ENCODE data around the gene CNTN4.
A peak's percentile ranks its signal among the peaks of the same experiment; 100 is the strongest.

The CNTN4 gene

GRCh38 chr3:3005146-3005744, 906.6 kb downstream of the CNTN4 start:
- DNase-seq, result no peak

- no peak for DNase-seq
Observed at GRCh38 chr3:3013317-3014052, 914.8 kb downstream of the CNTN4 start.

GRCh38 chr3:3015185-3016089, 916.8 kb downstream of the CNTN4 start:
- DNase-seq, result peak in 1 of 2 experiments; percentile 6

DNA sequence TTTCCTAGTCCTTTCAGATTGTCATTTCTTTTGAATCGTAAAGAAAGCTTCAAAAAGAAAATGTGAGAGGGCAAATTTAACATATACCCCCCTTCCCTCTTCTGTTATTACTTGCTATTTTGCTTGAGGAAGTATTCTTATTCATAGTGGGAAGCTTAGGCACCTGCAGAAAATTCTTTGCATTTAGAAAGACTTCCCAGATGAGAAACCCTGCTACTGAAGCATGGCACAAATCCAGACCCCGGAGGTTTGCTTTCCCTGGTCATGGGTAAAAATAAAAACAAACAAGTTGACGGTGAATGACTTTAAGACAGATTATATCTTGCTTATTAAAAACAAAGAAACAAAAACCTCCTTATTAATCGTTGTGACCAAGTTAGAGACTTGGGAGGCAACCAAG, 917.6 kb downstream of the CNTN4 start:
- no peak for DNase-seq

- no peak for DNase-seq
Observed at GRCh38 chr3:3020209-3020608, 921.5 kb downstream of the CNTN4 start.

DNA sequence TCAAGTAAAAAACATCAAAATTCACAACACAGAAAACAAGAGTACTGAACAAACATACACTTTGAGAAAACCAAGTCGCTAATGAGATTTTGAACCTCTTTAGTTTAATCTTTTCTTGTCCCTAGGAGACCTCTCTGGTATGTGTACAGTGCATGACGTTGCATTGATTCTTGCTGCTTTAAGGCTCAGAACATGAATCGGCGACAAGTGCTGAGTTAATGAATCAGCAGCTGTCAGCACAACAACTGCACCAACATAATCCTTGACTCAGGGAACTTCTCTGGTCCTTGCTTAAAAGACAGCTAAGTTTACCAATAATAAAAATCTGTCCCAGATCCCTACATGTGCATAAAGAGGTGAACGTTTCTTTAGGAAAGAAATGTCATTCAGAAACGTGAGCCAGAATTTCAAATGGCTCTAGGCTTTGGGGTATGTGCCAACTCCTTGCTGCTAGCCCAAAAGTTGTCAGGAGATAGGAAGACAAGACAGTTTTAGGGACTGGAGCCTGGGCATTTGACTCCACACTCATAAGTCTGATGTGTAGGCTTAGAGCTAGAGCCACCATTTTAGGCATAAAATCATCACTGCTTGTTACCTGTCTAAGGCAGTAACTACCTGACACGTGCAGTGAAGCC, 924.6 kb downstream of the CNTN4 start:
- no peak for DNase-seq

DNA sequence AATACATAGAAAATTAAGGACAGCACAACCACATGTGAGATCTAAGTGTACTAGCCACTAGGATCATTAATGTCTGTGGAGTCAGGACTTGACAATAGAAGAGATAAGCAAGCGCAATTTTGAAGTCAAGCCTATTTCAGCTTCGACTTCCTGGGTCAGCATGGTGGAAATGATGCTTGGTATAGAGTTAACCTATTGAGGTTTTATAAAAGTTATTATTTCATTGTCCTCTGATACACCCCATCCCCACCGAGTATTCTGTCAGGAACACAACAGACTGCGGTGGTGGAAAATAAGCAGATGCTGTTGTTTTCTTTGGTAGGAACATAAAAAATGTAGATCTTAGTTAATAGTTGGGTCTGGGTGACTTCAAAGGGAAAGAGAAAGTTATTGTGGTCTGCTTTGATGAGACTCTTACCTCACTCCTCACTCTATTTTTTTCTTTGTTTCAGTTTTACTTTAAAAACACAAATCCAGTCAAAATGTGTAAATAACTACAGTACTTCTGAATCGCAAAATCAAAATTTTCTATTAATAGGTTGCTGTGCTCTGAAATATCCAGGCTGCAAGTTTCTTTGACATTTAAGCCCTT, 929.4 kb downstream of the CNTN4 start:
- no peak for DNase-seq

GRCh38 chr3:3031326-3031725, 932.7 kb downstream of the CNTN4 start:
- DNase-seq, result no peak

DNA sequence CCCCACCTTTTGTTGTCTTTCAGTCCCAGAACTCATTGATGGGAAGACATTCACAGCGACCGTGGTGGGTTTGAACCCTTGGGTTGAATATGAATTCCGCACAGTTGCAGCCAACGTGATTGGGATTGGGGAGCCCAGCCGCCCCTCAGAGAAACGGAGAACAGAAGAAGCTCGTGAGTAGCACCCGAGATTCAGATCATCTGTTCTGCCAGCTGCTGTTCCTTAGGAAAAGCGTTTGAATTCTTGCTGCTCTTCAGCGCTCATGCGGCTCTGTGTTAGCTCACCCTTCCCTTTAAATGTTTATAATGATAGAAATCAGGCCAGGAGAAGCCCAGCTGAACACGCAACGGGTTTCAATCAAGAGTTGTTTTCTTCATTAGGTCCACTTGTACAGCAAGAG, 938.5 kb downstream of the CNTN4 start:
- no peak for DNase-seq

DNA sequence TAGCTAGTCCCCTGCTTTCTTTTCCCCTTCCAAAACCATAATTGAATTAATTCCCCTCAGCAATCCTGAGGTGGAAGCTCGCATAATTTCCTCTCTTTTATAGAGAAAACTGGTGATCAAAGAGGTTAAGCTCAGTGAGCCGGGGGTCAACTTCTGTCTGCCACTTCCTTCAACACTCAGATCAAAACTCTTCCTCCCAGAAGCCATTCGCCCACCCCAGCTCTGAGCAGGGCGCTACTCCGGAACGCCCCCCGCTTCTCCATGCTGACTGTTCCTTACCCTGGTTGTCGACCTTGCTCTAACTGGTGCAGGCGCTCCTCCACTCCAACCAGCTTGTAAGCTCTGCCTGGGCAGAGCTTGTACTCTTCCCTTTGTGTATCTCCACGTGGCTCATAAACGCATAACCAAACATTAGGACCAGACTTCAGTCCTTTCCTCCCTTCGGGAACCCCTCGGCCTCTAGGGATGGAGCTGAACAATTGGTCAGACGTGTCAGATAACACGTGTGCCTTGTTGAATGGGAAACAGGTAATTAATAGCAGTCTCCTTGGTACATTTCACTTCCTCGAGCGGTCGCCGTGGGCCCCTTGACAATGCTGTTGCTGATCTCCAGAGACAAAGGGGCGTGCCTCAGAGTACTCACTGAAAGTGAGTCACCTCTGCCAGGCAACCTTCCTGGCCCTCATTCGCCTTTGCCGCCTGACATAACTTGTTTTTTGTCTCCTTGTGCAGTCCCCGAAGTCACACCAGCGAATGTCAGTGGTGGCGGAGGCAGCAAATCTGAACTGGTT, 939.7 kb downstream of the CNTN4 start:
- no peak for DNase-seq

GRCh38 chr3:3053974-3054373, 955.3 kb downstream of the CNTN4 start:
- no peak for DNase-seq

DNA sequence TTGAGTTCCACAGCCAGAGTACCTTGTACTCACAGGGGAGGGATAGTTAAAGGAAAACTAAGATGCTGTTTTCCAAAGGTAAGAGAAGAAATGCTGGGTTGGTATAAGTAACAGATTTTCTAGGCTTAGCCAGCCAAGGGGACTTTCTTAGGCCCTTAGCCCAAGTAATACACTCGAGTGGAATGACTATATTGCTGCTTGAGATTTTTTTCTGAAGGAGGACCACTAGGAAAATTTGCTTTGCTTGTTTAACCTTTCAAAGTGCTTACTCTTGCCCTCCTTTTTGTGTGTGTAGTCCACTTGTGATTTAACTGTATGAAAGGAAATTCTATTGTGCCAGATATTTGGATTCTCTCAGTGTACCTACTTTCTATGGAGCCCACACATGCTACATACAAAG, 961.0 kb downstream of the CNTN4 start:
- no peak for DNase-seq

DNA sequence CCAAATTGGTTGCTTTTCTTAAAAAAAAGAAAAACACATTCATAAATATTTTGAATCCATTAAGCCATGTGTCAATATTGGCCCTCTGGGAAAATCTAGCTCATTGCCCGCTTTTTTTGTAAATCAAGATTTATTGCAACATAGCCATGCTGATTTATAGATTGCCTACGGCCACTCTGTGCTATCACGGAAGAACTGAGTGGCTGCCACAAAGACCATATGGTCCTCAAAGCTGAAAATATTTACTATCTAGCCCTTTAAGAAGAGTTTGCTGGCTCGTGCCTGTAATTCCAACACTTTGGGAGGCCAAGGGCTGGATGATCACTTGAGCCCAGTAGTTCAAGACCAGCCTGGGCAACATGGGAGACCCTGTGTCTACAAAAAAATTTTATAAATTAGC, 965.6 kb downstream of the CNTN4 start:
- DNase-seq, result no peak

- no peak for DNase-seq
Observed at GRCh38 chr3:3065876-3066275, 967.2 kb downstream of the CNTN4 start.

- no peak for DNase-seq
Observed at GRCh38 chr3:3066378-3066777, 967.7 kb downstream of the CNTN4 start.

- no peak for DNase-seq
Observed at GRCh38 chr3:3066910-3067309, 968.2 kb downstream of the CNTN4 start.

GRCh38 chr3:3068358-3068881, 969.8 kb downstream of the CNTN4 start:
- DNase-seq, result no peak

DNA sequence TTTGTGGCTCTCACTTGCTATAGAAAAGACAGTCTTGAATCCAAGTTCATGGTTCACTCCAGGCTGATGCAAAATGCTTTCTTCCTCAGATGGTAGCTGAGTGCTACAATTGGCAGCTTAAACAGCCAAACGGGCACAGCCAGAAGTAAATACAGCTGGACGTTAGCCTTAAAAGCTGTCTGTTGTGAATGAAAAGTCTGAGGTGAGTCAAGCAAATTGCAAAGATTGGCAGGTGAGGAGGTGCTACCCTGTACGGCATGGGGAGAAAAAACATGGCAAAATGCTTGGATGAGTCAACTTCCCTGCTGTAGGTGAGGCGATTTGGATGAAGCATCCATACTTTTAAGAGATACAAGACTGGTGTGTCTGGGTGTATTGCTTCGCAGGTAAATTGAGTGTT, 971.1 kb downstream of the CNTN4 start:
- no peak for DNase-seq

- DNase-seq, result no peak
Observed at GRCh38 chr3:3071136-3071535, 972.5 kb downstream of the CNTN4 start.

DNA sequence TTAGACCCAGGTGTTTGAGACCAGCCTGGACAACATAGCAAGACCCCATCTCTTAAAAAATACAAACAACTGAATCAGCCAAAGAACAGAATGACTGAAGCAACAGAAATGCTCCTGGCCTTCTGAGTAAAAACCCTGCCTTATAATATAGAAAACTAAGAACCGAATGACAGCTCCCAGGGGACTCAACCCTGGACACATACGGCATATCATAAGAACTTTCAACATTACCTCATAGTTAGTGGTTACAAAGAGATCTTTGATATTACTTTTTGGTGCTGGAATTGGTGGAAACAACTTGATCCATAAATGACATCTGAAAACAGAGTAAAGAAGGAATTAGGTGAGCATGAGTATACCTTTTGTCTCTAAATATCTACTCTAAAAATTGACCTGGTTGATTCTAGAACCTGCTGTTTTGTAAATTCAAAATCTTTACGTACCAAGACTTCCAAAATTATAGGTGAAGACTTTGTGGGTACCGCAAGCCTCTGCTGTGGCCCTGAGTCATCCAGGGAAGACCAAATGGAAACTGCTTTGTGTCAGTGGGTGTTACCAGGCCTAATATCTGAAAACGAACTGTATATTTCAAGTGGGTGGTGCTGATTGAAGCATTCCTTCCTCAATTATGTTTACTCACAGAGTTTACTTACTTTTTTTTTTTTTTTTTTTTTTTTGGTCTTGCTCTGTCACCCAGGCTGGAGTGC, 976.0 kb downstream of the CNTN4 start:
- no peak for DNase-seq

DNA sequence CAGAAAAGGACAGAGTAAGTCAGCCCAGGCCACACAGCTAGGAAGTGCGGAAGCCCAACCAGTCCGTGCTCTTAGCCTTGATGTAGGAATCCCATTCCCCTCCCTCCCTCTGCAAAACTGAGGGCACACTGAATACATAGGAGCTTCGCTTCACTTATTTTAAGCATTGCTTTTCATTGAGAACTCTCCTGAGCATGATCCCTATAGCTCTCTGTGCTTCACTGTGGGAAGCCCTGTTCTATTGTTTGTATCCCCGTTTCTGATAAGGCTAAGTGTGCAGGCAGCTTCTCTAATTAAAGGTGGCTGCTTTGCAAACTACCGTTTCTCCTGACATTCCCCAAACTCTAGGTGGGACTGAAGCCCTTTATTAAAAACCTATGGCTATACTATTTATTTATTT, 981.6 kb downstream of the CNTN4 start:
- DNase-seq, result no peak

Data from NCI-H446 (cell line).